Measurements from ENCODE around the gene RAMP1. TPM values are rescaled to one million over a fixed set of nuclear protein-coding genes. Genes with fewer than 3 reads are reported as not detected.
A peak's percentile ranks its signal among the peaks of the same experiment; 100 is the strongest.

RAMP1 gene
- total RNA-seq, 2 donors from 2014 or later = 75.3 to 300 TPM

DNA sequence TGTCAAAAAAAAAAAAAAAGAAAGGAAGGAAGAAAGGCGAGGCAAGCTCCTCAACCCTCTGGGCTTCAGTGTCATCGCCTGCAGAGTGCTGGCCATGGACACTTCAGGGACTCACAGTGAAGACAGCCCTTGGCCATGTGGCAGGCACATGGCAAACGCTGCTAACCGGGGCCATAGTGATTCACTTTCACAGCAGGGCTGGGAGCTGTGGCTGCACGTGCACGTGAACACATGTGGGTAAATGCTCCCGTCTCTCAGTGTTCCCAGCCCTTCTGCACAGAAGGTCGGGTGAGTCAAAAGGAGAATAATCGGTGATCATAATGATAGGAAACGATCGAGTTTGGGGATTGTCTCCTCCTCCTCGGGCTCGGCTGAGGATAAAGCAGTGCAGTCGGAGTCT, 61.2 kb downstream of the RAMP1 start:
- DNase-seq (ENCODE audit: low spot score) = no peak
- no peaks in the 10 kb centered on the region for H3K36me3 ChIP-seq
- no peaks in the 10 kb centered on the region for H3K4me1 ChIP-seq (replicated peaks)
- no peaks in the 10 kb centered on the region for H3K9me3 ChIP-seq
- H3K27me3 ChIP-seq (replicated peaks; ENCODE audit: insufficient read depth) = no peaks in the 10 kb centered on the region
- no peak overlapping the region for H3K27ac ChIP-seq
- H3K4me3 ChIP-seq = no peak overlapping the region
- TF ChIP-seq POLR2A (IDR thresholded peaks at IDR 0.05) (no peak), POLR2AphosphoS5 (IDR thresholded peaks at IDR 0.05) (no peak), CTCF (IDR thresholded peaks at IDR 0.05) (no peak)
- intact Hi-C loops (cut with DNase I) = loop anchor here (5.0 kb wide), 3 partner anchors 47 to 142 kb away; partner anchors contain the start of genes RAMP1, SCLY and UBE2F
- 88% methylated on average over 14 of the region's 14 CpGs for WGBS

DNA sequence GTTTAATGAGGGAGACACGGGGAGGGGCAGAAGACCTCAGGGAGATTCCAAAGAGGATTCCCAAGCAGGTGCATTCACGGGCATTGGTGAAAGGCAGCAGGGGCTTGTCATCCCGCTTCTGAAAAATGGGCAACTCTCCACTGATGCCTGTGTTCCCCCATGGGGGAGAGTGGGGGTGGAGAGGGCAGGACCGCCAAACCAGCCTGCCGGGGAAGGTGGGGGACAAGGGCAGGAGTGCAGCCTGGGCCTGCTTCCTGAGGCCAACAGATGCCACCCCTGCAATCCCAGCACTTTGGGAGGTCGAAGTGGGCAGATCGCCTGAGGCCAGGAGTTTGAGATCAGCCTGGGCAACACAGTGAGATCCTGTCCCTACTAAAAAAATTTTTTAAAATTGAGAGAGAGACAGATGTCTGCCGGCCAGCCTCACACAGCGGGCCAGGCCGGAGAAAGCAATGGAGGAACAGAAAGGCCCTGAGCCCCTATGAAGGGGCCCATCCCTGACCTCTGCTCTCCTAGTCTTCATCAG, 62.6 kb downstream of the RAMP1 start:
- Histone ChIP-seq H3K27me3 (replicated peaks; ENCODE audit: insufficient read depth) (no peaks in the 10 kb centered on the region), H3K27ac (no peak overlapping the region), H3K9me3 (no peaks in the 10 kb centered on the region), H3K4me3 (no peak overlapping the region), H3K4me1 (replicated peaks) (no peaks in the 10 kb centered on the region), H3K36me3 (no peaks in the 10 kb centered on the region)
- intact Hi-C loops (cut with DNase I) = loop anchor here (5.0 kb wide), 3 partner anchors 45 to 140 kb away; partner anchors contain the start of genes RAMP1, SCLY and UBE2F
- TF ChIP-seq CTCF (IDR thresholded peaks at IDR 0.05) (no peak), POLR2A (IDR thresholded peaks at IDR 0.05) (no peak), POLR2AphosphoS5 (IDR thresholded peaks at IDR 0.05) (no peak)
- DNase-seq (ENCODE audit: low spot score) = no peak
- WGBS = 89% methylated on average over 10 of the region's 10 CpGs

DNA sequence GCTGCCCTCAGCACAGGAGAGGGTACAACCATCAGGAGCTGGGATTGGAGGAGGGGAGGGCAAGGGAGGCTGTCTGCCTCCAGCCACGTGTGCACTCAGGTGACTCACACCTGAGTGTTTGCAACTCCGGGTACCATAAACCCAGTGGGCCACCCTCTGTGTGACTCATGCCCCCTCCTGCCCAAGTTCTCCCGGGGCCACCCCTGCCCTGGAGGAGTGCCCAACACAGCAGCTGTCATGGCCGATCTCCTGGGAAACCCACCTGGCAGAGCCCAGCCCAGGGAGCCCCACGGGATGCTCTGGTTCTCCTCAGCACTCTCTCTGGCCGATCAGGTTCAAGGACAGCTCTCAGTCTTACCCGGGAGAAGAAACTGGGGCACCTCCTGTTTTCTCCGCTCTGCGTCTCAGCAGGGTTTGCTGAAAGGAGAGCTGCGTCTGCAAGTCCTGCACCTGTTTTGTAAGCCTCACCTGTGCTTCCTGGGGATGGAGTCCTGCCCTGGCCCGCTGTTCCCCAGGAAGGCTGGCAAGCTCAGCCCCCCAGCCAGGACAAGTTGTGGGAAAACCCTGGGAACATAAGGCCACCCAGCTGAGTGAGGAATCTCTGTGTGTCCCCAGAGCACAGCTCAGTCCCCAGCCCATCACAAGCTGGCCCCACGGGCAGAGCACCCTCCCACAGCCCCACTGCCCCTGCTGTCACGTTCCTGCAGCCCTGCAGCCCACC, 63.4 kb downstream of the RAMP1 start:
- H3K27me3 ChIP-seq (replicated peaks; ENCODE audit: insufficient read depth) = no peaks in the 10 kb centered on the region
- no peak overlapping the region for H3K4me3 ChIP-seq
- H3K9me3 ChIP-seq = no peaks in the 10 kb centered on the region
- peak overlapping the region in 1 of 2 donors; percentile 38 for H3K27ac ChIP-seq
- H3K36me3 ChIP-seq = no peaks in the 10 kb centered on the region
- intact Hi-C loops (cut with DNase I) = loop anchor here (5.0 kb wide), 3 partner anchors 44 to 140 kb away; partner anchors contain the start of genes RAMP1, SCLY and UBE2F
- H3K4me1 ChIP-seq (replicated peaks) = no peaks in the 10 kb centered on the region
- 47% methylated on average over 13 of the region's 13 CpGs for WGBS
- no peak for DNase-seq (ENCODE audit: low spot score)
- TF ChIP-seq CTCF (IDR thresholded peaks at IDR 0.05) (no peak), POLR2A (IDR thresholded peaks at IDR 0.05) (no peak), POLR2AphosphoS5 (IDR thresholded peaks at IDR 0.05) (no peak)

GRCh38 chr2:237923481-237924163, 64.2 kb downstream of the RAMP1 start:
- H3K27me3 ChIP-seq (replicated peaks; ENCODE audit: insufficient read depth) = no peaks in the 10 kb centered on the region
- intact Hi-C loops (cut with DNase I) = loop anchor here (5.0 kb wide), 3 partner anchors 44 to 139 kb away; partner anchors contain the start of genes RAMP1, SCLY and UBE2F
- H3K4me1 ChIP-seq (replicated peaks) = no peaks in the 10 kb centered on the region
- peak overlapping the region in 1 of 2 donors; percentile 18 for H3K4me3 ChIP-seq
- peak overlapping the region in 1 of 2 donors; percentile 38 for H3K27ac ChIP-seq
- TF ChIP-seq POLR2A (IDR thresholded peaks at IDR 0.05) (no peak), POLR2AphosphoS5 (IDR thresholded peaks at IDR 0.05) (peak; percentile 39), CTCF (IDR thresholded peaks at IDR 0.05) (peak; percentile 79 to 93 (median 86))
- H3K9me3 ChIP-seq = no peaks in the 10 kb centered on the region
- H3K36me3 ChIP-seq = no peaks in the 10 kb centered on the region
- DNase-seq (ENCODE audit: low spot score) = peak; percentile 23
- WGBS = 24% methylated on average over 33 of the region's 33 CpGs

Measured in prostate gland (tissue), 2 donors.